ENCODE data around the gene KLF9.

Gene KLF9

DNA sequence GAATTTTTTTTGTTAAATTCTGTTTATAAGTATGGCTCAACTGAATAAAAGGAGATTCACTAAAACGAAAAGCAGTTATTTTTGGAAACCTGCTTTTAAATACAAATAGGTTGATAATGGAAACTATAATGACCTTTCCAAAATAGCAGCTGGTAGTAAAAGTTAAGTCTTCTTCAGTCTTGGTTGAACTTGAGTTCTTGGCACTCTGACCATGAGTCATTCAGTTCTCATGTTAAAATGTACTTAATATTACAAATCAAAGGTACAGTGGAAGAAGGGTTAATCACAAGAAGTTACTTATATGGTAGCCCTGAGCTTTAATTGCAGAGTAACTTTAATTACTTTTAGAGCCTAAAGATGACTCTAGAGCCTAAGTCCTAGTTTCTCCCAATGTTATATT lies 62.1 kb downstream of the KLF9 start:
- DNase-seq = no peak

GRCh38 chr9:70347046-70347445 lies 67.4 kb downstream of the KLF9 start:
- DNase-seq = no peak

GRCh38 chr9:70340572-70340971 lies 73.9 kb downstream of the KLF9 start:
- DNase-seq = peak; percentile 14

All from NCI-H2171 (cell line).